WERI-Rb-1 (cell line): Measurements from ENCODE around the gene MBD5.

Source experiments
- DNase-seq: peaks from one replicate; pipeline ENCODE4 v3.0.0-alpha.2; 2020
- H3K27ac ChIP-seq: fragments of 250-450 bp; sonication (Bioruptor Pico); 2 replicates; pipeline ENCODE4 v1.5.1; 2020; ENCODE audit warnings: mild to moderate bottlenecking, moderate library complexity
- H3K27me3 ChIP-seq: fragments of 250-450 bp; sonication (Bioruptor Pico); 2 replicates; pipeline ENCODE4 v1.5.1; 2021; ENCODE audit warnings: mild to moderate bottlenecking, low read depth, moderate library complexity; ENCODE audit not compliant: insufficient read depth, severe bottlenecking
- H3K36me3 ChIP-seq: fragments of 250-450 bp; sonication (Bioruptor Pico); 2 replicates; pipeline ENCODE4 v1.5.1; 2020; ENCODE audit warnings: mild to moderate bottlenecking, moderate library complexity
- H3K4me3 ChIP-seq: 2 replicates; pipeline ENCODE4 v1.5.1; 2011; ENCODE audit warnings: low read depth, mild to moderate bottlenecking, control low read depth, low read length
- H3K9me3 ChIP-seq: fragments of 250-450 bp; sonication (Bioruptor Pico); 2 replicates; pipeline ENCODE4 v1.5.1; 2021; ENCODE audit warnings: mild to moderate bottlenecking, moderate library complexity; ENCODE audit not compliant: severe bottlenecking
- TF ChIP-seq, protein P1 (sequence below): IDR thresholded peaks from 2 replicates; pipeline ENCODE4 v1.5.1; 2011; ENCODE audit warnings: low read depth, mild to moderate bottlenecking, control low read depth, inconsistent platforms, low read length

Gene MBD5

DNA sequence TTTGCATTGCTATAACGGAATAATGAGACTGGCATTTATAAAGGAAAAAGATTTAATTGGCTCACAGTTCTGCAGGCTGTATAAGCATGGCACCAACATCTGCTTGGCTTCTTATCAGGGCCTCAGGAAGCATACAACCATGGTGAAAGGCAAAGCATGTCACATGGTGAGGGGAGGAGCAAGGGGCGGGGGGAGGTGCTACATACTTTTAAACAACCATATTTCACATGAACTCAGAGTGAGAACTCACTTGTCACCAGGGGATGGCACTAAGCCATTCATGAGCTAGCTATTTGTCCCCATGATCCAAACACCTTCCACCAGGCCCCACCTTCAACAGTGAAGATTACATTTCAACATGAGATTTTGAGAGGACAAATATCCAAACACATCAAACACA, 188.7 kb downstream of the MBD5 start:
- no peaks in the 10 kb centered on the region for H3K9me3 ChIP-seq
- DNase-seq = peak; percentile 16
- no peaks in the 10 kb centered on the region for H3K36me3 ChIP-seq
- H3K4me3 ChIP-seq = no peak overlapping the region
- no peak overlapping the region for H3K27ac ChIP-seq
- no peaks in the 10 kb centered on the region for H3K27me3 ChIP-seq
- TF ChIP-seq, protein P1, sequence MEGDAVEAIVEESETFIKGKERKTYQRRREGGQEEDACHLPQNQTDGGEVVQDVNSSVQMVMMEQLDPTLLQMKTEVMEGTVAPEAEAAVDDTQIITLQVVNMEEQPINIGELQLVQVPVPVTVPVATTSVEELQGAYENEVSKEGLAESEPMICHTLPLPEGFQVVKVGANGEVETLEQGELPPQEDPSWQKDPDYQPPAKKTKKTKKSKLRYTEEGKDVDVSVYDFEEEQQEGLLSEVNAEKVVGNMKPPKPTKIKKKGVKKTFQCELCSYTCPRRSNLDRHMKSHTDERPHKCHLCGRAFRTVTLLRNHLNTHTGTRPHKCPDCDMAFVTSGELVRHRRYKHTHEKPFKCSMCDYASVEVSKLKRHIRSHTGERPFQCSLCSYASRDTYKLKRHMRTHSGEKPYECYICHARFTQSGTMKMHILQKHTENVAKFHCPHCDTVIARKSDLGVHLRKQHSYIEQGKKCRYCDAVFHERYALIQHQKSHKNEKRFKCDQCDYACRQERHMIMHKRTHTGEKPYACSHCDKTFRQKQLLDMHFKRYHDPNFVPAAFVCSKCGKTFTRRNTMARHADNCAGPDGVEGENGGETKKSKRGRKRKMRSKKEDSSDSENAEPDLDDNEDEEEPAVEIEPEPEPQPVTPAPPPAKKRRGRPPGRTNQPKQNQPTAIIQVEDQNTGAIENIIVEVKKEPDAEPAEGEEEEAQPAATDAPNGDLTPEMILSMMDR = no peak

DNA sequence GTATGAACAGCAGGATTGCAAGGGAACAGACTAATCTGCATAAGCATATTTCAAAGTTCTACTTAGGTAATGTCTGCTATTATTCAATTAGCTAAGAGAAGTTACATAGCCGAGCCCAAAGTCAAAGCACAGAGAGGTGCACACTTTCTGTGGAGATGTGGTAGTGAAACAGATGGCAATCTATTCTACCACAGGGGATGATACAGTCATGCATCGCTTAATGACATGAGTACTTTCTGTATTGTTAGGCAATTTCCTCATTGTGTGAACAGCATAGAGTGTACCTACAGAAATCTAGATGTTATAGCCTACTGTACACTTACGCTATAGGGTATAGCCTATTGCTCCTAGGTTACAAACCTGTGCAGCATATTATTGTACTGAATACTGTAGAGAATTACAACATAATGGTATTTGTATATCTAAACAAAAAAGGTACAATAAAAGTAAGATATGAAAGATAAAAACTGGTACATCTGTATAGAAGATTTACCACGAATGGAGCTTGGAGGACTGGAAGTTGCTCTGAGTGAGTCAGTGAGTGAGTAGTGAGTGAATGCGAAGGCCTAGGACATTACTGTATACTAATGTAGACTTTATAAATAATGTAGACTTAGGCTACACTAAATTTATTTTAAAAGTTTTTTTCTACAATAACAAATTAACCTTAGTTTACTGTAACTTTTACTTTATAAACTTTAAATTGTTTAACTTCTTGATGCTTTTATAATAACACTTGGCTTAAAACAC, 197.6 kb downstream of the MBD5 start:
- TF ChIP-seq, protein P1 = no peak
- Histone ChIP-seq H3K4me3 (no peak overlapping the region), H3K27me3 (no peaks in the 10 kb centered on the region), H3K27ac (no peak overlapping the region), H3K9me3 (peaks cover 3% of the 10 kb centered on the region), H3K36me3 (no peaks in the 10 kb centered on the region)
- no peak for DNase-seq

DNA sequence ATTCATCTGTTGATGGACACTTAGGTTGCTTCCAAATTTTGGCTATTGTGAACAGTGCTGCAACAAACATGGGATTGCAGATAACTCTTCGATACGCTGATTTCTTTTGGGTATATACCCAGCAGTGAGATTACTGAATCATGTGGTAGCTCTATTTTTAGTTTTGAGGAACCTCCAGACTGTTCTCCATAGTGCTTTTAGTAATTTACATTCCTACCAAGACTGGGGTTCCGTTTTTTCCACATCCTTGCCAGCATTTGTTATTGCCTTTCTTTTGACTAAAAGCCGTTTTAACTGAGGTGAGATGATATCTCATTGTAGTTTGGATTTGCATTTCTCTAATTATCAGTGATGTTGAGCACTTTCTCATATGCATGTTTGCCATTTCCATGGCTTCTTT, 200.3 kb downstream of the MBD5 start:
- no peak overlapping the region for H3K27ac ChIP-seq
- TF ChIP-seq, protein P1 = no peak
- H3K27me3 ChIP-seq = no peaks in the 10 kb centered on the region
- no peak for DNase-seq
- no peak overlapping the region for H3K4me3 ChIP-seq
- H3K36me3 ChIP-seq = no peaks in the 10 kb centered on the region
- peaks cover 3% of the 10 kb centered on the region for H3K9me3 ChIP-seq

DNA sequence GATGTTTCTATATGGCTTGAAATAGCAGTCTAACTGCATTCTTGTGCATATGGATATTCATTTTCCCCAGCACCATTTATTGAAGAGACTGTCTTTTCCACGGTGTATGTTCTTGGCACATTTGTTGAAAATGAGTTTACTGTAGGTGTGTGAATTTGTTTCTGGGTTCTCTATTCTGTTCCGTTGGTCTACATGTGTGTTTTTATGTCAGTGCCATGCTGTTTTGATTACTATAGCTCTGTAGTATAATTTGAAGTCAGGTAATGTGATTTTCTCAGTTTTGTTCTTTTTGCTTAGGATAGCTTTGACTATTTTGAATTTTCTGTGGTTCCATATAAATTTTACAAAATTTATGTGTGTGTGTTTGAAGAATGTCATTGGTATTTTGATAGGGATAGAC, 201.0 kb downstream of the MBD5 start:
- Histone ChIP-seq H3K27ac (no peak overlapping the region), H3K9me3 (peaks cover 3% of the 10 kb centered on the region), H3K36me3 (no peaks in the 10 kb centered on the region), H3K27me3 (no peaks in the 10 kb centered on the region), H3K4me3 (no peak overlapping the region)
- DNase-seq = no peak
- TF ChIP-seq, protein P1 = no peak

DNA sequence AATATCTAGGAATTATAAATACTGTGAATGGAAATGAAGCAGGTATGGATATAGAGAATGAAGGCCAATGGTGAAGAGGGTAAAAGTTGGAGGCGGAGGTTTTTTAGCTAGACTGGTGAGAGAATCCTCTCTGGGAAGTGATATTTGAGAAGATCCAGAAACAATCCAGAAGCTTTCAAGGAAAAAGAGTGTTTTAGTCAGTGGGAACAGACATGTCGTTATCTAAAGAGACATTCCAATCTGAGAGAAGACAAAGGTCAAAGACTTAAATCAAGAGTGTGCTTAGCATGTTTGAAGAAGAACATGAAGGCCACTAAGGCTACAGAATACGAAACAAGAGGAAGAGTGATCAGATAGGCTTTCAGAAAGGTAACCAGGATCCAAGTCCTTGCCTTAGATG, 211.0 kb downstream of the MBD5 start:
- Histone ChIP-seq H3K4me3 (no peak overlapping the region), H3K9me3 (no peaks in the 10 kb centered on the region), H3K27ac (no peak overlapping the region), H3K36me3 (no peaks in the 10 kb centered on the region), H3K27me3 (no peaks in the 10 kb centered on the region)
- no peak for DNase-seq
- TF ChIP-seq, protein P1 = no peak

DNA sequence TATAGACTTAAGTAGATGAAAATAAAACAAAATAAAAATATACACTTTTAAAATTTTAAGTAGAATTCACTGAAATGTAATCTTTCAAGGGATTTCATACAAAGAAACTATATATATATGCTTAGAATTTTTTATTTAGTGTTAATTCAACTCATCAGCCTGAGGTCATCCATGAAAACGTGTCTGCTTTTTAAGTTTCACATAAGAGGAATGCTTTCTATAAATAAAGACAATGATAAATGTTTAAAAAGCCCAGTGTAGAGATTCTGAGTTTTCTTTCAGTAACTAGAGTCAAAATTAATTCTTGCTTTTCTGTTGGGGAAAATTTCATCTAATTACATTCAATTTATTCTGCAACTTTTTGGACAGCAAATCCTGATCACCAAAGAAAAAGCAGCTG, 213.3 kb downstream of the MBD5 start:
- Histone ChIP-seq H3K4me3 (no peak overlapping the region), H3K27me3 (no peaks in the 10 kb centered on the region), H3K27ac (no peak overlapping the region), H3K9me3 (no peaks in the 10 kb centered on the region), H3K36me3 (no peaks in the 10 kb centered on the region)
- TF ChIP-seq, protein P1 = no peak
- DNase-seq = no peak
